NCI-H2107 treated with DMSO at 0.1 percent for 48 hours (cell line): ENCODE results near the gene ABCB7.
"Not testable (repeated sequence)": the region's sequence is repeated elsewhere in the genome, so short reads cannot be mapped to it uniquely, and the experiment has no call there.

Experiments used
- DNase-seq: peaks from one replicate; lab custom pipeline; 2025; ENCODE audit not compliant: unreplicated experiment; lab: John Stamatoyannopoulos, UW

The ABCB7 gene

GRCh38 chrX:75155827-75156525 is at the start of gene ABCB7:
Gene ABCB7, minus strand, starts transcription at chrX:75156283. Its CDS starts 11 bp downstream, at chrX:75156272.
- peak; percentile 80 for DNase-seq

- DNase-seq, result not testable (repeated sequence)
Observed at GRCh38 chrX:75188415-75189206, 32.5 kb upstream of the ABCB7 start.

- DNase-seq, result no peak
Observed at GRCh38 chrX:75181721-75182120, 25.6 kb upstream of the ABCB7 start.

- not testable (repeated sequence) for DNase-seq
Observed at GRCh38 chrX:75179536-75180293, 23.6 kb upstream of the ABCB7 start.

- DNase-seq, result not testable (repeated sequence)
Observed at GRCh38 chrX:75172257-75172890, 16.3 kb upstream of the ABCB7 start.

GRCh38 chrX:75158054-75158453 is 2.0 kb upstream of the ABCB7 start:
- DNase-seq, result no peak

- peak; percentile 35 for DNase-seq
Observed at GRCh38 chrX:75156531-75156945, 455 bp upstream of the ABCB7 start.

GRCh38 chrX:75155447-75155826 is 646 bp downstream of the ABCB7 start:
- DNase-seq, result peak; percentile 23

GRCh38 chrX:75154871-75155270 is 1.2 kb downstream of the ABCB7 start:
- DNase-seq, result no peak

GRCh38 chrX:75151827-75152592 is 4.1 kb downstream of the ABCB7 start:
- DNase-seq, result no peak

GRCh38 chrX:75149654-75150053 is 6.4 kb downstream of the ABCB7 start:
- DNase-seq, result no peak

- DNase-seq, result no peak
Observed at GRCh38 chrX:75132672-75133071, 23.4 kb downstream of the ABCB7 start.

- DNase-seq, result no peak
Observed at GRCh38 chrX:75131973-75132627, 24.0 kb downstream of the ABCB7 start.

- DNase-seq, result not testable (repeated sequence)
Observed at GRCh38 chrX:75129069-75129468, 27.0 kb downstream of the ABCB7 start.

GRCh38 chrX:75118296-75118695 is 37.8 kb downstream of the ABCB7 start:
- DNase-seq, result no peak

GRCh38 chrX:75115707-75116413 is 40.2 kb downstream of the ABCB7 start:
- no peak for DNase-seq

GRCh38 chrX:75114638-75115037 is 41.4 kb downstream of the ABCB7 start:
- DNase-seq, result no peak

GRCh38 chrX:75113664-75114063 is 42.4 kb downstream of the ABCB7 start:
- no peak for DNase-seq

- no peak for DNase-seq
Observed at GRCh38 chrX:75107863-75108509, 48.1 kb downstream of the ABCB7 start.
